AG04450 (cell line): ENCODE results near the gene ZBTB25. TPM values are rescaled to one million over a fixed set of nuclear protein-coding genes. Genes with fewer than 3 reads are reported as not detected.

Experiments used
- CTCF ChIA-PET: fragments of 300-600, 350-600 bp; formaldehyde crosslinking; extraction: SDS; loops from one replicate; lab custom pipeline; 2022; ENCODE audit warnings: antibody characterized with exemption, inconsistent platforms; lab: Charles Lee
- POLR2A ChIA-PET: fragments of 350-600 bp; formaldehyde crosslinking; extraction: SDS; loops from one replicate; lab custom pipeline; 2021; ENCODE audit warnings: antibody characterized with exemption, inconsistent platforms; lab: Yijun Ruan, JAX
- DNase-seq: peaks from one replicate; pipeline ENCODE4 v3.0.0-alpha.2; 2011; ENCODE audit warnings: low read depth, low spot score
- H3K27ac ChIP-seq: one replicate; pipeline ENCODE4 v1.5.1; 2012; ENCODE audit warnings: low read depth, low read length, control low read depth
- H3K27me3 ChIP-seq: one replicate; pipeline ENCODE4 v1.6.0; 2012; ENCODE audit warnings: low read length; ENCODE audit not compliant: control insufficient read depth, insufficient read depth
- H3K4me3 ChIP-seq: 2 replicates; pipeline ENCODE4 v1.5.1; 2011; ENCODE audit warnings: mild to moderate bottlenecking, low read depth, low read length, control low read depth
- H3K9me3 ChIP-seq: 2 replicates; pipeline ENCODE4 v1.5.1; 2012; ENCODE audit warnings: low read length; ENCODE audit not compliant: control insufficient read depth, insufficient read depth
- CTCF ChIP-seq: IDR thresholded peaks from 2 replicates; pipeline ENCODE4 v1.5.1; 2011; ENCODE audit warnings: low read depth, low read length, control low read depth, inconsistent platforms
- polyA plus RNA-seq: library from polyadenylated mRNA; depleted of rRNA; stranded (reverse); fragments of >200 nt; gene quantifications from 2 replicates; pipeline ENCODE4 v1.2.3, GENCODE V29; 2011

The ZBTB25 gene
- polyA plus RNA-seq, 1 experiment: 7.3 TPM

GRCh38 chr14:64500088-64500487 lies 3.5 kb downstream of the ZBTB25 start:
- no peak overlapping the region for H3K27ac ChIP-seq
- CTCF ChIA-PET: no interaction called here
- TF ChIP-seq CTCF: no peak
- H3K9me3 ChIP-seq: peaks cover 3% of the 10 kb centered on the region; the same call in 1 of the 2 replicates
- POLR2A ChIA-PET: no interaction called here
- no peaks in the 10 kb centered on the region for H3K27me3 ChIP-seq
- no peak overlapping the region for H3K4me3 ChIP-seq
- no peak for DNase-seq

- H3K4me3 ChIP-seq: no peak overlapping the region
- TF ChIP-seq CTCF: no peak
- H3K27me3 ChIP-seq: no peaks in the 10 kb centered on the region
- ChIA-PET CTCF (interaction anchor here (1.5 to 2.3 kb wide), 4 partner anchors 14 to 146 kb away, joined by 4 to 9 read pairs (median 6); no protein-coding TSS in a partner anchor), POLR2A (no interaction called here)
- no peak overlapping the region for H3K27ac ChIP-seq
- DNase-seq: no peak
- no peaks in the 10 kb centered on the region for H3K9me3 ChIP-seq
These were observed 6.9 kb downstream of the ZBTB25 start for GRCh38 chr14:64496764-64497163.

GRCh38 chr14:64495252-64495651 lies 8.4 kb downstream of the ZBTB25 start:
- H3K9me3 ChIP-seq: no peaks in the 10 kb centered on the region
- no peak for TF ChIP-seq CTCF
- CTCF ChIA-PET: interaction anchor here (0.7 to 2.3 kb wide), 6 partner anchors 12 to 148 kb away, joined by 4 to 9 read pairs (median 4); no protein-coding TSS in a partner anchor

GRCh38 chr14:64493455-64493854 lies 10.2 kb downstream of the ZBTB25 start:
- Histone ChIP-seq H3K27ac (no peak overlapping the region), H3K27me3 (no peaks in the 10 kb centered on the region), H3K4me3 (no peak overlapping the region), H3K9me3 (no peaks in the 10 kb centered on the region)
- DNase-seq: no peak
- ChIA-PET CTCF (interaction anchor here (1.2 to 1.4 kb wide), 2 partner anchors 14 to 27 kb away, joined by 3 to 5 read pairs; no protein-coding TSS in a partner anchor), POLR2A (no interaction called here)
- TF ChIP-seq CTCF: no peak

More at GRCh38 chr14:64495252-64495651, 8.4 kb downstream of the ZBTB25 start:
- no peak overlapping the region for H3K27ac ChIP-seq
- no peaks in the 10 kb centered on the region for H3K27me3 ChIP-seq
- no peak overlapping the region for H3K4me3 ChIP-seq
- POLR2A ChIA-PET: interaction anchor here (0.6 kb wide), 1 partner anchor 107 kb away, joined by 4 read pairs; the partner anchor contains the start of gene MTHFD1
- no peak for DNase-seq

GRCh38 chr14:64491637-64492036 lies 12.0 kb downstream of the ZBTB25 start:
- DNase-seq: no peak
- H3K4me3 ChIP-seq: no peak overlapping the region
- no peaks in the 10 kb centered on the region for H3K9me3 ChIP-seq
- ChIA-PET CTCF (interaction anchor here (0.7 to 1.2 kb wide), 2 partner anchors 48 to 145 kb away, joined by 3 read pairs; no protein-coding TSS in a partner anchor), POLR2A (interaction anchor here (0.7 kb wide), 1 partner anchor 159 kb away, joined by 12 read pairs; no protein-coding TSS in a partner anchor)
- no peaks in the 10 kb centered on the region for H3K27me3 ChIP-seq
- no peak for TF ChIP-seq CTCF
- H3K27ac ChIP-seq: no peak overlapping the region
